A673 (cell line): ENCODE data around the gene JPT1. TPM values are rescaled to one million over a fixed set of nuclear protein-coding genes. Genes with fewer than 3 reads are reported as not detected.

Experiments used
- BruUV-seq: library from RNA; stranded (reverse); fragments of 400-500 nt; replicated peaks from 2 replicates; lab custom pipeline; 2021; lab: Mats Ljungman, UMichigan
- CTCF ChIA-PET: fragments of 300-600 bp; sonication (Branson Sonifier 250); formaldehyde crosslinking; loops from one replicate; lab custom pipeline; 2022; ENCODE audit warnings: antibody characterized with exemption; lab: Charles Lee
- POLR2A ChIA-PET: fragments of 300-600 bp; sonication (Branson Sonifier 250); formaldehyde crosslinking; loops from one replicate; lab custom pipeline; 2022; ENCODE audit warnings: antibody characterized with exemption; ENCODE audit not compliant: low non-redundant PET; lab: Charles Lee
- DNase-seq: peaks from one replicate; pipeline ENCODE4 v3.0.0-alpha.2; 2015; ENCODE audit warnings: low spot score
- H3K27ac ChIP-seq: fragments of 200-600 bp; sonication (generic); 2 replicates; pipeline ENCODE4 v1.5.1; 2016; ENCODE audit warnings: mixed run types, low read depth, mild to moderate bottlenecking, mixed read lengths, antibody characterized with exemption, low read length; ENCODE audit not compliant: poor library complexity, severe bottlenecking
- H3K27me3 ChIP-seq: fragments of 200-600 bp; sonication (generic); replicated peaks from 2 replicates; pipeline ENCODE4 v1.6.1; 2017; ENCODE audit warnings: mixed run types, low read depth, mild to moderate bottlenecking, mixed read lengths, antibody characterized with exemption, low read length; ENCODE audit not compliant: insufficient read depth, poor library complexity
- H3K36me3 ChIP-seq: fragments of 200-600 bp; sonication (generic); 2 replicates; pipeline ENCODE4 v1.6.1; 2016; ENCODE audit warnings: mixed run types, mild to moderate bottlenecking, mixed read lengths, antibody characterized with exemption, low read length; ENCODE audit not compliant: insufficient read depth, poor library complexity, severe bottlenecking
- H3K4me1 ChIP-seq: fragments of 200-600 bp; sonication (generic); 2 replicates; pipeline ENCODE4 v1.6.1; 2017; ENCODE audit warnings: mixed run types, mild to moderate bottlenecking, mixed read lengths, antibody characterized with exemption, low read length; ENCODE audit not compliant: insufficient read depth, poor library complexity, severe bottlenecking
- H3K4me3 ChIP-seq: fragments of 200-600 bp; sonication (generic); 2 replicates; pipeline ENCODE4 v1.5.1; 2016; ENCODE audit warnings: low read depth, mixed run types, mild to moderate bottlenecking, mixed read lengths, low read length; ENCODE audit not compliant: poor library complexity, severe bottlenecking
- H3K9me3 ChIP-seq: fragments of 200-600 bp; sonication (generic); 2 replicates; pipeline ENCODE4 v1.6.1; 2016; ENCODE audit warnings: mixed run types, low read depth, mild to moderate bottlenecking, mixed read lengths, antibody characterized with exemption, low read length; ENCODE audit not compliant: poor library complexity, severe bottlenecking
- EZH2 ChIP-seq: fragments of 200-600 bp; sonication (generic); IDR thresholded peaks from 2 replicates; pipeline ENCODE4 v1.6.1; 2017; ENCODE audit warnings: borderline replicate concordance, low read depth, mild to moderate bottlenecking, mixed read lengths, antibody characterized with exemption, low read length; ENCODE audit not compliant: poor library complexity, severe bottlenecking
- intact Hi-C: fragments of 100-400 bp; cut with micrococcal nuclease; formaldehyde crosslinking; loops from one replicate; pipeline ENCODE4 v1.10.0; 2022; ENCODE audit not compliant: unreplicated experiment
- total RNA-seq: library from RNA; stranded (reverse); gene quantifications from 2 replicates; pipeline ENCODE4 v1.2.3, GENCODE V29; 2021
- TF ChIP-seq, protein P1 (sequence below): fragments of 300-800, 200-600 bp; sonication (generic); conservative IDR thresholded peaks from 2 replicates; pipeline ENCODE4 v1.5.1; 2017; ENCODE audit warnings: low read depth, mild to moderate bottlenecking, antibody characterized with exemption, low read length, moderate library complexity, mixed read lengths

Gene JPT1
- total RNA-seq, 1 experiment from 2014 or later = 526 TPM

DNA sequence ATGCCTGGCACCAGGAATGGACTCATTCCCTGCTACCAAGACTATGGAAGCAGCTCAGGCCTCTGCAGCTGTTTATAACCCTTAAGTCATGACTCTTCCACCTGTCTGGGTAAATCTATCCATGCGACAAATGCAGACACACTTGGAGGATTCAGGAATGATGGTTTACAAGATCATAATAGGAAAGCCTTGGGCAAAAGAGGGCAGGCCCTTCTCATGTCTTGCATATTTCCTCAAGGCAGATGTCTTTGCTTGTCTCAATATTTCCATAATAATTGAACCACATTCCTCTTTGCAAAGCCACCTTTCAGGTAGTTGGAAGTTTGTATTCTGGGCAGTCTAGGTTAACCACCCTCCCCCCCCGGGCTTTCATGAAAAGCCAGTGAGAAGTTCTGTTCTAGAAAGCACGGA is 884 bp upstream of the JPT1 start:
- H3K4me3 ChIP-seq = no peak overlapping the region
- H3K27me3 ChIP-seq = no peaks in the 10 kb centered on the region
- H3K27ac ChIP-seq = peak overlapping the region; percentile 3
- H3K36me3 ChIP-seq = no peaks in the 10 kb centered on the region
- no peaks in the 10 kb centered on the region for H3K9me3 ChIP-seq
- no peak for DNase-seq
- ChIA-PET CTCF (no interaction called here), POLR2A (interaction anchor here (0.7 kb wide), 2 partner anchors 31 to 120 kb away, joined by 4 to 7 read pairs; no protein-coding TSS in a partner anchor)
- H3K4me1 ChIP-seq = peaks cover 4% of the 10 kb centered on the region
- TF ChIP-seq, protein P1, sequence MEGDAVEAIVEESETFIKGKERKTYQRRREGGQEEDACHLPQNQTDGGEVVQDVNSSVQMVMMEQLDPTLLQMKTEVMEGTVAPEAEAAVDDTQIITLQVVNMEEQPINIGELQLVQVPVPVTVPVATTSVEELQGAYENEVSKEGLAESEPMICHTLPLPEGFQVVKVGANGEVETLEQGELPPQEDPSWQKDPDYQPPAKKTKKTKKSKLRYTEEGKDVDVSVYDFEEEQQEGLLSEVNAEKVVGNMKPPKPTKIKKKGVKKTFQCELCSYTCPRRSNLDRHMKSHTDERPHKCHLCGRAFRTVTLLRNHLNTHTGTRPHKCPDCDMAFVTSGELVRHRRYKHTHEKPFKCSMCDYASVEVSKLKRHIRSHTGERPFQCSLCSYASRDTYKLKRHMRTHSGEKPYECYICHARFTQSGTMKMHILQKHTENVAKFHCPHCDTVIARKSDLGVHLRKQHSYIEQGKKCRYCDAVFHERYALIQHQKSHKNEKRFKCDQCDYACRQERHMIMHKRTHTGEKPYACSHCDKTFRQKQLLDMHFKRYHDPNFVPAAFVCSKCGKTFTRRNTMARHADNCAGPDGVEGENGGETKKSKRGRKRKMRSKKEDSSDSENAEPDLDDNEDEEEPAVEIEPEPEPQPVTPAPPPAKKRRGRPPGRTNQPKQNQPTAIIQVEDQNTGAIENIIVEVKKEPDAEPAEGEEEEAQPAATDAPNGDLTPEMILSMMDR = no peak
- TF ChIP-seq EZH2 = no peak
- BruUV-seq = no TSS peak
- intact Hi-C loops = no loop called here

GRCh38 chr17:75153780-75154194 is 525 bp downstream of the JPT1 start:
- TF ChIP-seq EZH2 = no peak
- TF ChIP-seq, protein P1 = no peak
- peak overlapping the region; percentile 100 for H3K4me3 ChIP-seq
- no peaks in the 10 kb centered on the region for H3K27me3 ChIP-seq
- ChIA-PET POLR2A (no interaction called here), CTCF (no interaction called here)
- peaks cover 4% of the 10 kb centered on the region for H3K4me1 ChIP-seq
- BruUV-seq = no TSS peak
- H3K27ac ChIP-seq = peak overlapping the region; percentile 92
- intact Hi-C loops = no loop called here
- H3K36me3 ChIP-seq = peaks cover 3% of the 10 kb centered on the region
- peak; percentile 33 for DNase-seq
- no peaks in the 10 kb centered on the region for H3K9me3 ChIP-seq

DNA sequence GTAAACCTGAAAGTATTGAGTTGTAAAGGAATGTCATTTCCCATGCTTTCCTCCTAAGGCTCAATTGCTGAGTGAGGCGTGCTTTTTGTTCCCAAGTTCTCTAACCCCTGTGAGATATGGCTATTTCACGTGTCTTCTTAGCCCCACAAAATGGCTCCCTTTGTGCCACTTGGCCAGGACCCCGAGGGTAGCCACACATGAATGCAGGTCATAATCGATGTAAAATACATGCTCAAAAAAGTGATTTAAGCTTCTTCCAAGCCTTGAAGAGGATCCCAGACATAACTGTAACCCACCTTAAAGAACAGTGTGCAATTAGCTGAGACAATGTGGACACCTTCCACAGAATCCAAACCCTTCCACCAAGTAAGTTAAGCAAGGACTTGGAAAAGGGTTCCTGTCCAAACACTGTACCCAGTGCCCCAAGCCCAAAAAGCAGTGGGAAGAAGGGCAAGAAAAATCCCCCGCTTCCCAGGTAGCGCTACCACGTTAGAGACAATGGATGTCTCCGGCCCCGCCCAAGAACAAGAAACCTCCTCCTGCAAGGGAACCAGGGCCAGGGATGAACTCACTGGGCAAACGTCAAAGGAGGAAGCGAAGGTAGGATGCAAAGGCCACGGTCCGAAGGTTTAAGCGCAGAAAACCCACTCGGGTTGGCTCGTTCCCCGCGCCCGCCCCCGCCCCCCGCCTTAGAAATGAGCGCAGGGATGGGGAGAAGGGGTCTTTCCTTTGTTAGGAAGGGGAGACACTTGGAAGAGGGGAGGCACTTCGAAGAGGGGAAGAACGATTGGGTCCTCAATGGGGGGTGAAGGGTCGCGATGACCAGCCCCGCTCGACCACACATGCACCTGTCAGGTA is 1.2 kb downstream of the JPT1 start:
- intact Hi-C loops = no loop called here
- H3K4me1 ChIP-seq = peaks cover 4% of the 10 kb centered on the region
- POLR2A ChIA-PET = no interaction called here
- peaks cover 10% of the 10 kb centered on the region for H3K36me3 ChIP-seq
- TF ChIP-seq, protein P1 = no peak
- no peak for TF ChIP-seq EZH2
- BruUV-seq = no TSS peak
- no peaks in the 10 kb centered on the region for H3K27me3 ChIP-seq
- peak overlapping the region; percentile 92 for H3K27ac ChIP-seq
- CTCF ChIA-PET = no interaction called here
- H3K4me3 ChIP-seq = peak overlapping the region; percentile 100
- peak; percentile 64 for DNase-seq
- H3K9me3 ChIP-seq = no peaks in the 10 kb centered on the region
